Ishikawa (cell line): Measurements from ENCODE around the gene COPZ1.

Experiments
- CEBPB ChIP-seq: IDR thresholded peaks from 2 replicates; pipeline ENCODE4 v1.6.1; 2012
- CREB1 ChIP-seq: IDR thresholded peaks from 2 replicates; pipeline ENCODE4 v1.6.1; 2012; ENCODE audit warnings: low read depth
- EGR1 ChIP-seq: IDR thresholded peaks from 2 replicates; pipeline ENCODE4 v1.6.1; 2012
- EP300 ChIP-seq: IDR thresholded peaks from 2 replicates; pipeline ENCODE4 v1.6.1; 2012; ENCODE audit warnings: borderline replicate concordance
- FOXM1 ChIP-seq: IDR thresholded peaks from 2 replicates; pipeline ENCODE4 v1.6.1; 2012; ENCODE audit warnings: low read depth, borderline replicate concordance
- NFIC ChIP-seq: IDR thresholded peaks from 2 replicates; pipeline ENCODE4 v1.6.1; 2012
- RAD21 ChIP-seq: IDR thresholded peaks from 2 replicates; pipeline ENCODE4 v1.6.1; 2012; ENCODE audit warnings: low read depth
- TAF1 ChIP-seq: IDR thresholded peaks from 2 replicates; pipeline ENCODE4 v1.6.1; 2012; ENCODE audit warnings: low read depth, mild to moderate bottlenecking
- TCF12 ChIP-seq: IDR thresholded peaks from 2 replicates; pipeline ENCODE4 v1.6.1; 2012; ENCODE audit warnings: low read depth
- TEAD4 ChIP-seq: IDR thresholded peaks from 2 replicates; pipeline ENCODE4 v1.6.1; 2012
- YY1 ChIP-seq: IDR thresholded peaks from 2 replicates; pipeline ENCODE4 v1.6.1; 2012; ENCODE audit warnings: low read depth
- ZBTB7A ChIP-seq: IDR thresholded peaks from 2 replicates; pipeline ENCODE4 v1.6.1; 2012; ENCODE audit warnings: low read depth
- TF ChIP-seq, protein P1 (sequence below): IDR thresholded peaks from 2 replicates; pipeline ENCODE4 v1.6.1; 2012; ENCODE audit warnings: low read depth, mild to moderate bottlenecking
- TF ChIP-seq, protein P2 (sequence below): IDR thresholded peaks from 2 replicates; pipeline ENCODE4 v1.6.1; 2012
- TF ChIP-seq, protein P3 (sequence below): IDR thresholded peaks from 2 replicates; pipeline ENCODE4 v1.6.1; 2012

The COPZ1 gene

DNA sequence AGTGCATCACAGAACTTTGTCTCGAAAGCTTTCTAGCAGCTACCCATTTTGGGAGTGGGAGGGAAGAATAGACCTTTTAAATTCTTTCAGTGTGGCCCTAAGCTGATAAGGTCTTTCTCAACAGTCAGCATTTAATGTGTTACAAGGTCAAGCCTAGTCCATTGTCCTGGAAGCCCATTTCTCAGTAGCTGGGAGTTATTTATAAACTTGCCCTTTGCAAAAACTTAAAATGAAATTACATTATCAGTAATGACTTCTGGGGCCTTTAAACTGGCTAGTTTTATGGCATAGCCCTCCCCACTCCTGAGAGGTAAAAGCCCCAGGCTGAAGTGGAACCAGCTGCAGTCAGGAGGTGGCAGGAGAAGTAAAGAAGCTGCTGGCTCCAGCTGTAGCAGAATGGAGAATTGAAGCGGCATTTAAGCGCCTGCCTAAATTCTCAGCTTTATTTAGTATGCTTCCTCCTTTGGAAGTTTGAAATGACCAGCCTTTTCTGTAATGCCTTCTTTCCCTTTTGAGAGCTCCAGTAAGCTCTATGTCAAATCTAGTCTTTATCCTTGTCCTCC, 12.4 kb downstream of the COPZ1 start:
- TF ChIP-seq EGR1 (no peak), YY1 (no peak), CREB1 (no peak), TAF1 (no peak)
- TF ChIP-seq, protein P1, sequence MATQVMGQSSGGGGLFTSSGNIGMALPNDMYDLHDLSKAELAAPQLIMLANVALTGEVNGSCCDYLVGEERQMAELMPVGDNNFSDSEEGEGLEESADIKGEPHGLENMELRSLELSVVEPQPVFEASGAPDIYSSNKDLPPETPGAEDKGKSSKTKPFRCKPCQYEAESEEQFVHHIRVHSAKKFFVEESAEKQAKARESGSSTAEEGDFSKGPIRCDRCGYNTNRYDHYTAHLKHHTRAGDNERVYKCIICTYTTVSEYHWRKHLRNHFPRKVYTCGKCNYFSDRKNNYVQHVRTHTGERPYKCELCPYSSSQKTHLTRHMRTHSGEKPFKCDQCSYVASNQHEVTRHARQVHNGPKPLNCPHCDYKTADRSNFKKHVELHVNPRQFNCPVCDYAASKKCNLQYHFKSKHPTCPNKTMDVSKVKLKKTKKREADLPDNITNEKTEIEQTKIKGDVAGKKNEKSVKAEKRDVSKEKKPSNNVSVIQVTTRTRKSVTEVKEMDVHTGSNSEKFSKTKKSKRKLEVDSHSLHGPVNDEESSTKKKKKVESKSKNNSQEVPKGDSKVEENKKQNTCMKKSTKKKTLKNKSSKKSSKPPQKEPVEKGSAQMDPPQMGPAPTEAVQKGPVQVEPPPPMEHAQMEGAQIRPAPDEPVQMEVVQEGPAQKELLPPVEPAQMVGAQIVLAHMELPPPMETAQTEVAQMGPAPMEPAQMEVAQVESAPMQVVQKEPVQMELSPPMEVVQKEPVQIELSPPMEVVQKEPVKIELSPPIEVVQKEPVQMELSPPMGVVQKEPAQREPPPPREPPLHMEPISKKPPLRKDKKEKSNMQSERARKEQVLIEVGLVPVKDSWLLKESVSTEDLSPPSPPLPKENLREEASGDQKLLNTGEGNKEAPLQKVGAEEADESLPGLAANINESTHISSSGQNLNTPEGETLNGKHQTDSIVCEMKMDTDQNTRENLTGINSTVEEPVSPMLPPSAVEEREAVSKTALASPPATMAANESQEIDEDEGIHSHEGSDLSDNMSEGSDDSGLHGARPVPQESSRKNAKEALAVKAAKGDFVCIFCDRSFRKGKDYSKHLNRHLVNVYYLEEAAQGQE, result no peak
- TF ChIP-seq, protein P2, sequence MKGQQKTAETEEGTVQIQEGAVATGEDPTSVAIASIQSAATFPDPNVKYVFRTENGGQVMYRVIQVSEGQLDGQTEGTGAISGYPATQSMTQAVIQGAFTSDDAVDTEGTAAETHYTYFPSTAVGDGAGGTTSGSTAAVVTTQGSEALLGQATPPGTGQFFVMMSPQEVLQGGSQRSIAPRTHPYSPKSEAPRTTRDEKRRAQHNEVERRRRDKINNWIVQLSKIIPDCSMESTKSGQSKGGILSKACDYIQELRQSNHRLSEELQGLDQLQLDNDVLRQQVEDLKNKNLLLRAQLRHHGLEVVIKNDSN, result no peak

DNA sequence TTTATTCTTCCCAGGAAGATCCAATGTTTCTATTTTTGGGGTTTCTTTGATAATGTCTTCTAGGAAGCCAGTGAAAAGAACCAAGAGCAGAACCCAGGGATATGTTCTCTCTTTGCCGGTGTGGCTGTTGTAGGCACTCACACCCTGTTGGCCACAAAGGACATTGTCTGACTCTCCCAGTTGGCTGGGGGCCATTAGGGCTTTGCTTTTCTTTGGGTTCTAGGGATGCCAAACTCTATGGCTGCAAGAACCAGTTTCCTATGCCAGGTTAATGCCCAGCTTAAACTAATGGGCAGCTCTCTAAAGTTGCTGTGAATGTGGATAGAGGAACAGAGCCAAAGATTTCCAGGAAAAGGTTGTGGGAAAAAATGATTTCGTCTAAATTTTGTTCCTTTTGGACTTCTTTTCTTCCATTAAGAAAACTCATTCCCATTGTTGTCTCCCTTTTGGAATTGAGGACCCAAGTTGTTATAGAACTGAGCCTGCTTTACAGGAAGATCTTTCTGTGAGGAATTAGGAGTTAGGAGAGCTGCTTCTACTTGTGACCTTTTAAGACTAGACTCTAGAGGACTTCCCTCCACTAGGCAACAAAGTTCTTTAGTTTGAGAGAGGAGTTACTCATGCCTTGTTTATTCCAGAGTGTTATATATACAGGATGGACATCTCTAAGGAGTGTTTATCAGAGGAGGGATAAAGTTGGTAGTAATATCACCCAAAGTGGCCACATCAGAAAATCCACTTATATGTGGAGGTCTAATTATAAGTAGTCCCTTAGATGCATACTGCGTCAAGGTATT, 13.1 kb downstream of the COPZ1 start:
- no peak for TF ChIP-seq YY1
- no peak for TF ChIP-seq TEAD4
- TF ChIP-seq CEBPB, result no peak
- no peak for TF ChIP-seq TAF1
- TF ChIP-seq, protein P1, result no peak
- TF ChIP-seq, protein P3, sequence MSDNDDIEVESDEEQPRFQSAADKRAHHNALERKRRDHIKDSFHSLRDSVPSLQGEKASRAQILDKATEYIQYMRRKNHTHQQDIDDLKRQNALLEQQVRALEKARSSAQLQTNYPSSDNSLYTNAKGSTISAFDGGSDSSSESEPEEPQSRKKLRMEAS, result no peak
- no peak for TF ChIP-seq RAD21
- no peak for TF ChIP-seq NFIC
- no peak for TF ChIP-seq TCF12

DNA sequence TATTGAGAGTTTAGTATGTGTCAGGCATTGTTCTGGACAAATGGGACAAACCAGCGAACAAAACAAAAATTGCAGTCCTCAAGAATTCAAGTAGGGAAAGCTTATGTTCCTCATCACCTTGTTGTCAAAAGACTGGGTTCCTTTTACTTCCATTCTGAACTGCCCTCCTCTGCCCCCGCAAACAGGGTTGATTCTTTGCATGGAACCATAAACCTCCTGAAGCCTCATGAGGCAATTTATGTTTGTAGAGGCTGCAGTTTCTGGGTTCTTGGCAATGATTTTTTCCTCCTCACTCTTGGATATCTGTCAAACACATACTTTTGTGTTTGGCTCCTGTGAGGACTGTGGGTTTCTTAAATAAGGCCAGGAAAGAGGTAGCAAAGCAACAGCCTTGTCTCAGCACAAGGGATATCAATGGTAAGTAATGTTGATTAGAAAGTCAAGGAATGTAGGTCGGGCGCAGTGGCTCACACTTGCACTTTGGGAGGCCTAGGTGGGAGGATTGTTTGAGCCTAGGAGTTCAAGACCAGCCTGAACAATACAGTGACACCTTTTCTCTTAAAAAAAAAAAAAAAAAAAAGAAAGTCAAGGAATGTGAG, 13.9 kb downstream of the COPZ1 start:
- no peak for TF ChIP-seq ZBTB7A
- TF ChIP-seq TAF1, result no peak
- no peak for TF ChIP-seq FOXM1
- no peak for TF ChIP-seq TEAD4
- no peak for TF ChIP-seq RAD21
- TF ChIP-seq, protein P3, result no peak
- TF ChIP-seq NFIC, result no peak

DNA sequence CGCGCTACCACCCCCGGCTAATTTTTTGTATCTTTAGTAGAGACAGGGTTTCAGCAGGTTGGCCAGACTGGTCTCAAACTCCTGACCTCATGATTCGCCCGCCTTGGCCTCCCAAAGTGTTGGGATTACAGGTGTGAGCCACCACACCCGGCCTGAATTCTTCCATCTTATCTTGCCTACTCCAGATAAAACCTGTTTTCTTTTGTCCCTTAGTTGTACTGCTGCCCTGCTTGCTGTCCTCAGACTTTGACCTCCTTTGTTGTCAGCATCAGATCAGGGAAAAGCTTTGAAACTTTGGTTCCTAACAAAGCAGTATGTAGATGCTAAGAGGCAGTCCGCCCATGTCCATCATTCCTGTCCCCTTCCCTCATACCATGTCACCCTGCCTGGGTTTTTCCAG, 15.9 kb downstream of the COPZ1 start:
- TF ChIP-seq YY1 (no peak), EP300 (no peak), NFIC (no peak), CEBPB (no peak), TAF1 (no peak), TEAD4 (no peak)
- TF ChIP-seq, protein P3, result no peak

DNA sequence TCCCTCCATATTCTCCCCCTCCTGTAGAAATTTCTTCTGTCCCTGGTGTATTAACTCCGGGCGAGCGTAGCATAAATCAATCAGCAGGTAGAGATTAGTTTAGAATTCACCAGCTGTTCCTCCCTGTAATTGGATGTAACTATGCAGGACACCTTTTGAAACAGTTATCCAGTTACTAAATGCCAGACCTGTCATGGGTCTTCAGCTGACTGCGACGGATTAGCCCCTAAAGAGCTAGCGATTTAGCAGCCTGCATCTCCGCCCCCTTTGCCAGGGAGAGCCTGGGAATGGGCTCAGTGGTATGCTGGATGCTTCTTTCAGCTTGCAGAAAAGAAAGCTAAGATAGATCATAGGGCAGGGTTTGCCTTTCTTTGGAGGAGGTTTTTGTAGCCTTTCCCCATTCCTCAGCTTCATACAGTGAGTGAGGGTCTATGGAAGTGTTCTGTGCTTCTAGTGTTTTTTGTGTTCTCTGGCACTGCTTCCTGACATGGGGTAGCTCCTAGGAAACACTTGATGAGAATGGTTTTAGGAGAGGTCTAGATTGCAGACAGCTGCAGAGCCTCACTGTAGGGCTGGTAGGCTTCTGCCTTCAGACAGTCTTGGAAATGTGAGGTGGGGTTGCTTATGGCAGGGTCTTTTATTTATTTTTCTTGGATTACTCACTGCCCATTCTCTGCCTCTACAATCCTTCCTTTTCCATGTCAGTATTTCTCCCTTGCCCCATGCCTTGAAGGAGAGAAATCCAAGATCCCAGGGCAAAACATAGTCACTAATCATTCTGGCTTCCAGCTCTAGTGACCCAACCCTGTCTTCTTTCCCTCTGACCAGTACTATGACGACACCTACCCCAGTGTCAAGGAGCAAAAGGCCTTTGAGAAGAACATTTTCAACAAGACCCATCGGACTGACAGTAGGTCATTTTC, 16.7 kb downstream of the COPZ1 start:
- TF ChIP-seq EP300 (no peak), CEBPB (no peak), RAD21 (no peak), TEAD4 (no peak), CREB1 (no peak), NFIC (no peak), EGR1 (no peak), FOXM1 (no peak), ZBTB7A (no peak), TCF12 (no peak), TAF1 (no peak)
- TF ChIP-seq, protein P3, result no peak
- TF ChIP-seq, protein P2, result no peak
